Ecto neural progenitor cell (in vitro differentiated cells): ENCODE measurements around the gene ZNF814.
"Not testable (repeated sequence)": the region's sequence is repeated elsewhere in the genome, so short reads cannot be mapped to it uniquely, and the experiment has no call there.

Experiments used
- DNase-seq: peaks from one replicate; pipeline ENCODE4 v3.0.0-alpha.2; 2018; ENCODE audit warnings: low spot score

ZNF814 gene

DNA sequence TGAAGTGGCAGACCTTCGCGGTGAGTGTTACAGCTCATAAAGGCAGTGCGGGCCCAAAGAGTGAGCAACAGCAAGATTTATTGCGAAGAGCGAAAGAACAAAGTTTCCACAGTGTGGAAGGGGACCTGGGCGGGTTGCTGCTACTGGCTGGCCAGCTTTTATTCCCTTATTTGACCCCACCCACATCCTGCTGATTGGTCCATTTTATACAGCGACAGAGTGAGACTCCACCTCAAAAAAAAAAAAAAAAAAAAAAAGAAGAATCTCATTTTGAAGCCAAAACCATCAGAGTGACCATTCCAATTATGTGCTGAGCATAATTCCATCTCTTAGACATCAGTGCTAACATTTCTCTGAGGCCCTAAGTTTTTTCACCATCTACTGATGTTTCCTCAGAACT, 72.2 kb downstream of the ZNF814 start:
- DNase-seq = no peak

GRCh38 chr19:57815247-57816075, 73.4 kb downstream of the ZNF814 start:
- DNase-seq = no peak

DNA sequence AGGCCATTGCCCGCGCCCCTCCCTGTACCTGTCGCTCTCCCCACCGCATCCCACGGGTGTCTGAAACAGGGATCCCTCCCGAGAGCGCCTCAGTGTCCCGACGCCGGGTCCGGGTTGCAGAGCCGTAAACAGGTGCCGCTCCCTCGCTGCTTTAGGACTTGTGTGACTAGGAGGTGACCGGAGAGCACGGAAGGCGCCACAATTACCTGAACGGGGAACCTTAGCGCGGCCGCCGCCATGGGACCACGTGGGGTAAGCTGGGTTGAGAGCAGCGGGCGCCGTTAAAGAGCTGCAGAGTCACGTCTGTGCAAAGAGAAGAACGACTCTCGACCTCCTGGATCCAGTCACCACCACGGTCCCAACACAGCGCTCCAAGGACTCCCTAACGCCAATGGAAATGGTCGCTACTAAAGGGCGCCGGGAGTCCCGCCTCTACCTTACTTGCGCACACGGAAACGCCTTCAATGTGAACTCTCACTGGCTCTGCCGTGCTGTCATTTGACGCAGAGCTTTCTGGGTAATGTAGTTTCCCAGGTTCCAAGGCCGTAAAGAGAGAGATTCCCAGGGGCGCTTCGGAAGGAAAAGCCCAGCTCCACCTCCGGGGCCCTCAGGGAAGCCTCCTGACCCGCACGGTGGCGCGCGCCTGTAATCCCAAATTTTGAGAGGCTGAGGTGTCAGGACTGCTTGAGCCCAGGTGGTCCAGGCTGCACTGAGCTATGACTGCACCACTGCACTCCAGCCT, 74.2 kb downstream of the ZNF814 start, which contains the start of gene ZNF552:
TSS of gene ZNF552 (minus strand) at position 409 of the 742 bp plus-strand sequence. CDS start at position 239, 170 bp downstream.
- DNase-seq = peak; percentile 87

- no peak for DNase-seq
These were observed 74.8 kb downstream of the ZNF814 start for GRCh38 chr19:57813919-57814504.

DNA sequence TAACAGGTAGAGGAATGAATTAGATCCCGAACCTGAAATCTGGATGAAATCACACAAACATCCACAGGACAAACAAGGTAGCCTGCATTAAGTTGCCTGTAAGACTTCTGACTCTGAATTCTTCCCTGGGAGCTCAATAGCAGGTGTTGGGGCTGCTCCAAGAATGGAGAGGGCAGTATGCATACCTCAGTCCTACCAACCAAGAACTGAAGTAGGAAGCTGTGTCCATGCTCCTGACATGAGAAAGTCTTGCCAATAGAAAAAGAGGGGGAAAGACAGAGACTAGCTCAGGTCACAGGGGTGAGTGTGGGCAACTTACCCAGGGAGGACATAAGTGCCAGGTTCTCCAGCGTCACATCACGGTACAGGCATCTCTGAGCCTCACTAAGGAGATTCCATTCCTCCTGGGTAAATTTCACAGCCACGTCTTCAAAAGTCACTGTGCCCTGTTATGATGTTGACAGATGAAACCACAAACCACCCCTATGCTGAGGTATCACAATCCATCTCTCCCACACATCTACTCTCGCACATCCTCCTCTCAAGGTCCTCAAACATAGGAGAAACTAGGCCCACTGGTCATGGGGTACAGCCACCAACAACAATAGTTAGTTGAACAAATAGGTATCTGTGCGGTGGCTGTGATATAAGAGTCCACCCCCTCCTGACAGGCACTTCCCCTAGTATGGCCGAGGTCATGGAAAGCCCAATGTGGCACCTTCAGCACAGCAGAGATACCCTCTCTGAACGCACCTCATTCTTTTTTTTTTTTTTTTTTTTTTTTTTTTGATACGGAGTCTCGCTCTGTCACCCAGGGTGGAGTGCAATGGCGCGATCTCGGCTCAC, 75.6 kb downstream of the ZNF814 start:
- not testable (repeated sequence) for DNase-seq

DNA sequence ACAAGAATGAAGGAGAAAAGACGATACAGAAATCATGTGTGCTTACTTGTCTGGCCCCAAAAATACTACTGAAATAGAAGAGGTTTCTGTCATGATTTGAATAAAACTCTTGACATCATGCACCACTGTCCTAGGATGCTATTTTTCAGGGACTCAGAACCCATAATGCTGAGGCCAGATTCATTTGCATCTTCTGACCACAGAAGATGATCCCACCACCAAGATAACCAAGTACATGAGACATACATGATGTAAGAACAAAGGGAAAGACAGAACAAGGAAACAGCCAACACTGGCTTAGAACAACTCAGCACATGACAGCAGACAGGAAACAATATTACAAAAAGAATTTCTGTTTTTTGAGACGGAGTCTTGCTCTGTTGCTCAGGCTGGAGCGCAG, 76.6 kb downstream of the ZNF814 start:
- DNase-seq = no peak

GRCh38 chr19:57810410-57811295, 78.2 kb downstream of the ZNF814 start:
- DNase-seq = not testable (repeated sequence)

DNA sequence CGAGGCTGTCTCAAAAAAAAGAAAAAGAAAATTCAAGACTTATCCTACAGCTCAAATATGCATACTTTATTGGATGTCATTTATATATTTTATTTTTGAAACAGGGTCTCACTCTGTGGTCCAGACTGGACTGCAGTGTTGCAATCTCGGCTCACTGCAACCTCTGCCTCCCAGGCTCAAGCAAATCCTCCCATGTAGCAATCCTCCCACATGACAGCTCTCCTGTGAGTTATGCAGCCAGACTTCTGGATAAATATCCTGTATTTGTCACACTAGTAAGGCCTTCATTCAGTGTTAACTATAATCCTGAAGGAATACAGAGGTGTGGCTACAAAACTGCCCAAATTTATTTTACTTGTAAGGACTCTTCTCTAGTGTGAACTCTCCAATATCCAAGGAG, 81.3 kb downstream of the ZNF814 start:
- DNase-seq = no peak

DNA sequence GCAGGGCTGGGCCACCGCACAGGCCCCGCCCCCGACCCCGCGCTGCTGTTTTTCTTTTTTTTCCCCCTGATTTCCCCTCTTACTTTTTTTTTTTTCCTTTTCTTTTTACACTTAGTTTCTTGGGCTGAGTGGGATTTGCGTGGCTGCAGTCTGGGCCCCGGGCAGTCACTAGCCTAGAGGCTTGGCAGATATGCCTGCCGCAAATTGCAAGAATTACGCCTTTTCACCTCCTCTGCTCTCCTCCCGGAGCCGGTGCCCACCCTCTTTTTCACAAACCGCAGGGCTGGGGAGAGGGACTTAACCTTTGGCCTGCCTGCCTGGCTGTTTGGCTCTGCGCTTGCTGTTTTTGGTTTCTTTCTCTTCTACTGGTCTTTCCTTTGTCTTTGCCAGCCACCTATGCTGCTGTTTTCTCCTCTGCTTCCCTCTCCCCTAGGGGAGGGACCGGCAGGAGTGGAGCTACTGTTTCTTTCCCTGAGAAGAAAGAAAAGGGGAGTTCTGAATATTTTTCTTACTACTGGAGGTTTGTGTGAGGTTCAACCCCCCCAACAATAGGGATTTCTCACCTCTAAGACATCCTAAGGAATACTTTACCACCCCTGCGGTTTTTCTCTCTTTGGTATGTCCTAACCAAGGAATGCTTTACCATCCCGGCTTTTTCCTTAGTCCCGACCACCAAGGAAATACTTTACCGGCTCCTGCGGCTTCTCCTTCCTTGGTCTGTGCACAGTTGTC, 85.1 kb downstream of the ZNF814 start:
- DNase-seq = peak; percentile 86

DNA sequence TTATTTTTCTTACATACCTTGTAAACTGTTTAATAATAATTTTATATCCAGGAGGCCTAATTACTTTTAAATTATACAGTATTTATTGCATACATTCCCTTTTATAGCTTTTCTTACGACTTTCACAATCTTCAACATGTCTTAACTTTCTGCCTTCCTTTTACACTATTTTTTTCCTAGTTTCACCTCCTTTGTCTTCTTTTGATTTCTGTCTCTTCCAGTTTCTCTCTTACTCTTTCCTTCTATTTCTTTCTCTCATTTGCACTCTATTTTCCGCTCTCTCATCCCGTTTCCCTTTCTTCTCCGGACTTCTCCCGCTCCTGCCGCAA, 85.6 kb downstream of the ZNF814 start:
- no peak for DNase-seq

DNA sequence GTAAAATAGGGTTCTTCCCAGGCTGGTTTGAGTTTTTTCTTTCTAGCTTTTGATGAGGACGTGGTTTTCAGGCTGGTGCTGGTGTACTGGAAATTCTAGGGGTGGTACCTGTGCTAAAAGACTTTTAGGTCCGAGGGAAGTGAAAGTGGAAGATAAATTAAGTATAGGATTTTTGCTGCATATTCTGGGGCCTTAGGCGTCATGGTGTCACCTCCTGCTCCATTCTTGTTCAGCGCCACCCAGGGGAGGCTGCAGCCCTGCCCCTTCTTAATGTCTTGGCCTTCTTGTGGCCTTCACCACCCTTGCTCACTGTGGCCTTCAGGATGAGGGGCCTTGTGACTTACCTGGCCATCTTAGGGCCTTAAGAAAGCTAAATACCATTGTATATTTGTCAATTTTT, 86.6 kb downstream of the ZNF814 start:
- DNase-seq = peak; percentile 47

- DNase-seq = no peak
These were observed 88.1 kb downstream of the ZNF814 start for GRCh38 chr19:57800696-57801095.
